ENCODE results near the gene KIF26B.

Gene KIF26B

GRCh38 chr1:245663841-245664240 lies 509.1 kb downstream of the KIF26B start:
- no peak for TF ChIP-seq ZNF8 (CRISPR knock-in tag; IDR thresholded peaks at IDR 0.05)
- TF ChIP-seq CSDC2 (CRISPR knock-in tag; IDR thresholded peaks at IDR 0.05) = no peak
- no peak for TF ChIP-seq CSRNP3 (CRISPR knock-in tag; IDR thresholded peaks at IDR 0.05)
- no peak for TF ChIP-seq TCF4 (CRISPR knock-in tag; IDR thresholded peaks at IDR 0.05; ENCODE audit: borderline replicate concordance)
- no peak for TF ChIP-seq RARB (CRISPR knock-in tag; IDR thresholded peaks at IDR 0.05)
- no peak for TF ChIP-seq ZFP30 (CRISPR knock-in tag; IDR thresholded peaks at IDR 0.05)
- no peak for TF ChIP-seq ZFP3 (CRISPR knock-in tag; IDR thresholded peaks at IDR 0.05)
- TF ChIP-seq ARNTL (CRISPR knock-in tag; IDR thresholded peaks at IDR 0.05; ENCODE audit: borderline replicate concordance, low read depth) = no peak
- TF ChIP-seq ISL1 (CRISPR knock-in tag; IDR thresholded peaks at IDR 0.05) = no peak
- TF ChIP-seq TOX (CRISPR knock-in tag; IDR thresholded peaks at IDR 0.05; ENCODE audit: borderline replicate concordance) = no peak
- no peak for TF ChIP-seq PATZ1 (CRISPR knock-in tag; IDR thresholded peaks at IDR 0.05; ENCODE audit: borderline replicate concordance)
- TF ChIP-seq ZC3H10 (CRISPR knock-in tag; IDR thresholded peaks at IDR 0.05) = no peak
- TF ChIP-seq OSR1 (CRISPR knock-in tag; IDR thresholded peaks at IDR 0.05) = no peak
- TF ChIP-seq ESRRG (CRISPR knock-in tag; IDR thresholded peaks at IDR 0.05) = no peak
- TF ChIP-seq POU6F1 (CRISPR knock-in tag; IDR thresholded peaks at IDR 0.05; ENCODE audit: borderline replicate concordance, low read depth) = no peak
- no peak for ATAC-seq

GRCh38 chr1:245666412-245666811 lies 511.6 kb downstream of the KIF26B start:
- no peak for TF ChIP-seq ARNTL (CRISPR knock-in tag; IDR thresholded peaks at IDR 0.05; ENCODE audit: borderline replicate concordance, low read depth)
- no peak for TF ChIP-seq CSRNP3 (CRISPR knock-in tag; IDR thresholded peaks at IDR 0.05)
- no peak for TF ChIP-seq SNAI2 (CRISPR knock-in tag; IDR thresholded peaks at IDR 0.05)
- TF ChIP-seq ZFP3 (CRISPR knock-in tag; IDR thresholded peaks at IDR 0.05) = no peak
- TF ChIP-seq TSHZ2 (CRISPR knock-in tag; IDR thresholded peaks at IDR 0.05) = no peak
- no peak for ATAC-seq

- no peak for ATAC-seq
- no peak for TF ChIP-seq RARB (CRISPR knock-in tag; IDR thresholded peaks at IDR 0.05)
- TF ChIP-seq ZFP3 (CRISPR knock-in tag; IDR thresholded peaks at IDR 0.05) = no peak
- TF ChIP-seq POU6F1 (CRISPR knock-in tag; IDR thresholded peaks at IDR 0.05; ENCODE audit: borderline replicate concordance, low read depth) = no peak
- no peak for TF ChIP-seq BACH2 (CRISPR knock-in tag; IDR thresholded peaks at IDR 0.05; ENCODE audit: borderline replicate concordance)
- TF ChIP-seq ZNF8 (CRISPR knock-in tag; IDR thresholded peaks at IDR 0.05) = no peak
Measured at GRCh38 chr1:245671349-245671748, 516.6 kb downstream of the KIF26B start.

All from SK-N-SH treated with all-trans-retinoic acid at 6 μM for 48 hours (cell line).